ENCODE data around the gene LIPK. TPM values are rescaled to one million over a fixed set of nuclear protein-coding genes. Genes with fewer than 3 reads are reported as not detected.

Gene LIPK
- total and polyA plus RNA-seq, 2 experiments from 2014 or later: not detected

DNA sequence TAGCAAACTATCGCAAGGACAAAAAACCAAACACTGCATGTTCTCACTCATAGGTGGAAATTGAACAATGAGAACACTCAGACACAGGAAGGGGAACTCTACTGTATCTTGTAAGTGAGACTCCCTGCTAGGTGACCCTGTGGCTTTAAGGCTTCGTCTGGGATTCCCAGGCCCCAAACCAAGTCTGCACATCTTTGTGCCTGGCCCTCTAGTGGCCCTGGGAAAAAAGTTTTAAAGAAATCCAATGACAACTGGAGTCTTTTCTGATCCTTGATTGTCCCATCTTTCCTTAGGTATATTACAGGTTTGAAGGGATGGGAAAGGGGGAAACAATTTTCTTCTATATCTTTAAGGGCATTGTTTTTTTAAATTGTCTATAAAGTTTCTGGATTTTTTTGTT lies 85.9 kb downstream of the LIPK start:
- no peaks in the 10 kb centered on the region for H3K27me3 ChIP-seq
- H3K36me3 ChIP-seq (replicated peaks; ENCODE audit: insufficient read depth, low read depth): no peaks in the 10 kb centered on the region
- H3K4me2 ChIP-seq: no peak overlapping the region
- no peaks in the 10 kb centered on the region for H3K9me3 ChIP-seq (ENCODE audit: low read depth)
- no peaks in the 10 kb centered on the region for H3K4me1 ChIP-seq (ENCODE audit: insufficient read depth)
- no peak overlapping the region for H2AFZ ChIP-seq
- no peaks in the 10 kb centered on the region for H3K9me2 ChIP-seq (replicated peaks; ENCODE audit: insufficient read depth)
- peak; percentile 24 for DNase-seq (ENCODE audit: low spot score)
- H4K20me1 ChIP-seq (ENCODE audit: insufficient read depth, poor library complexity, severe bottlenecking): no peaks in the 10 kb centered on the region
- no peak for TF ChIP-seq EZH2 (IDR thresholded peaks at IDR 0.05; ENCODE audit: borderline replicate concordance)
- TF ChIP-seq EZH2phosphoT487 (IDR thresholded peaks at IDR 0.05; ENCODE audit: low read depth, severe bottlenecking, unreplicated experiment): no peak
- TF ChIP-seq, protein P1, sequence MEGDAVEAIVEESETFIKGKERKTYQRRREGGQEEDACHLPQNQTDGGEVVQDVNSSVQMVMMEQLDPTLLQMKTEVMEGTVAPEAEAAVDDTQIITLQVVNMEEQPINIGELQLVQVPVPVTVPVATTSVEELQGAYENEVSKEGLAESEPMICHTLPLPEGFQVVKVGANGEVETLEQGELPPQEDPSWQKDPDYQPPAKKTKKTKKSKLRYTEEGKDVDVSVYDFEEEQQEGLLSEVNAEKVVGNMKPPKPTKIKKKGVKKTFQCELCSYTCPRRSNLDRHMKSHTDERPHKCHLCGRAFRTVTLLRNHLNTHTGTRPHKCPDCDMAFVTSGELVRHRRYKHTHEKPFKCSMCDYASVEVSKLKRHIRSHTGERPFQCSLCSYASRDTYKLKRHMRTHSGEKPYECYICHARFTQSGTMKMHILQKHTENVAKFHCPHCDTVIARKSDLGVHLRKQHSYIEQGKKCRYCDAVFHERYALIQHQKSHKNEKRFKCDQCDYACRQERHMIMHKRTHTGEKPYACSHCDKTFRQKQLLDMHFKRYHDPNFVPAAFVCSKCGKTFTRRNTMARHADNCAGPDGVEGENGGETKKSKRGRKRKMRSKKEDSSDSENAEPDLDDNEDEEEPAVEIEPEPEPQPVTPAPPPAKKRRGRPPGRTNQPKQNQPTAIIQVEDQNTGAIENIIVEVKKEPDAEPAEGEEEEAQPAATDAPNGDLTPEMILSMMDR (IDR thresholded peaks at IDR 0.05; ENCODE audit: poor library complexity): peak; percentile 38
- H3K79me2 ChIP-seq: no peaks in the 10 kb centered on the region
- 52% methylated on average over 2 of the region's 2 CpGs for WGBS (ENCODE audit: low lambda C conversion rate, missing lambda C conversion rate)
- H3K4me3 ChIP-seq: no peak overlapping the region
- H3K27ac ChIP-seq: no peak overlapping the region

DNA sequence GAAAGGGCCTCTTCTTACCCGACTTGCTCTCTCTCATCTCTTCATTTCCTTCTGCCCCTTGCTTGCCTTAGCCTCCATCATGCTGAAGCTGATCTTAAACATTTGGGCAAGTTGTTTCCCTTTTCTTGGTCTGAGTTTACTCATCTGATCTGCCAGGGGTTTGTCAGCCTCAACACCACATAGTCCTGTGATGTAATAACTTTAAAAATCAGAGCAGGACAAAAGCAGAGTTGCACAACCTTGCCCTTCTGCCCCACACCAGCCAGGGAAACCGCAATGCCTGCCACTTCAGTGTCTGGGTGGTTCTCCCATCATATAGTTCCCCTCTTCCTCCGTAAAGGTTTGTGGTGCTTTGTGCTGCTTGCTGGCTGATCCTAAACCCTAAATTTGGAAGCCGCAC lies 86.6 kb downstream of the LIPK start:
- Histone ChIP-seq H3K36me3 (replicated peaks; ENCODE audit: insufficient read depth, low read depth) (no peaks in the 10 kb centered on the region), H3K9me2 (replicated peaks; ENCODE audit: insufficient read depth) (no peaks in the 10 kb centered on the region), H3K4me1 (ENCODE audit: insufficient read depth) (peaks cover 2% of the 10 kb centered on the region), H4K20me1 (ENCODE audit: insufficient read depth, poor library complexity, severe bottlenecking) (no peaks in the 10 kb centered on the region), H3K4me3 (no peak overlapping the region), H3K27ac (no peak overlapping the region), H3K4me2 (no peak overlapping the region), H3K27me3 (no peaks in the 10 kb centered on the region), H2AFZ (no peak overlapping the region), H3K9me3 (ENCODE audit: low read depth) (no peaks in the 10 kb centered on the region), H3K79me2 (no peaks in the 10 kb centered on the region)
- peak; percentile 16 for DNase-seq (ENCODE audit: low spot score)
- WGBS (ENCODE audit: low lambda C conversion rate, missing lambda C conversion rate): 84% methylated on average over 4 of the region's 4 CpGs
- TF ChIP-seq, protein P1 (IDR thresholded peaks at IDR 0.05; ENCODE audit: poor library complexity): no peak
- TF ChIP-seq EZH2phosphoT487 (IDR thresholded peaks at IDR 0.05; ENCODE audit: low read depth, severe bottlenecking, unreplicated experiment) (no peak), EZH2 (IDR thresholded peaks at IDR 0.05; ENCODE audit: borderline replicate concordance) (no peak)

DNA sequence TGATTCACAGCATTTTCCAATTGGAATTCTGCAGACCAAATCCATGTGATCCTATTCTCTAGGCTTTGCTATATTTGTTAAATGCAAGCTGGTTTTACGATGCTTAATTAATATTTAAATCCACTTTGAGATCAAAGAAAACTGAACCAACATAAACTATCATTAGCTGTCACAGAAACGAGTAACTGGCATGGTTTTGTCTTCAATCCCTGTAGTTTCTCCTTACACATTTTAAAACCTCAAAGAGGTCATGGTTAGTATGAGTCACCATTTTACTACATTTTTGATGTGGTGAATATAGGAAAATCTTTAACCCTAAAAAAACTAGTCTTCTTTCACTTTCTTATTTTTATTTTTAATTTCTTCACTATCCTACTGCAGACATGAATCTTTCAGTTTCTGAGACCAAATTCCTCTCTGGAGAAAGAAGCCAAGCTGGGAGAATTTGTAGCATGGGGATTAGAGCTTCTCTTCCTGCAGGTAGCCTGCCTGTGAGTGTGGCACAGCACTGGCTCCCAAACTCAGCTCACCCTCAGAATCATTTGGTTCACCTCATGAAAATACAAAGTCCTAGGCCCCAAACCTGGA lies 87.8 kb downstream of the LIPK start:
- no peaks in the 10 kb centered on the region for H3K9me2 ChIP-seq (replicated peaks; ENCODE audit: insufficient read depth)
- H3K9me3 ChIP-seq (ENCODE audit: low read depth): no peaks in the 10 kb centered on the region
- no peaks in the 10 kb centered on the region for H4K20me1 ChIP-seq (ENCODE audit: insufficient read depth, poor library complexity, severe bottlenecking)
- no peak for DNase-seq (ENCODE audit: low spot score)
- H3K27ac ChIP-seq: no peak overlapping the region
- H3K36me3 ChIP-seq (replicated peaks; ENCODE audit: insufficient read depth, low read depth): no peaks in the 10 kb centered on the region
- no peak overlapping the region for H3K4me2 ChIP-seq
- H3K4me1 ChIP-seq (ENCODE audit: insufficient read depth): peaks cover 3% of the 10 kb centered on the region
- TF ChIP-seq, protein P1 (IDR thresholded peaks at IDR 0.05; ENCODE audit: poor library complexity): no peak
- TF ChIP-seq EZH2 (IDR thresholded peaks at IDR 0.05; ENCODE audit: borderline replicate concordance) (no peak), EZH2phosphoT487 (IDR thresholded peaks at IDR 0.05; ENCODE audit: low read depth, severe bottlenecking, unreplicated experiment) (no peak)
- no peak overlapping the region for H2AFZ ChIP-seq
- 47% methylated on average over 2 of the region's 2 CpGs for WGBS (ENCODE audit: low lambda C conversion rate, missing lambda C conversion rate)
- H3K4me3 ChIP-seq: no peak overlapping the region
- H3K79me2 ChIP-seq: no peaks in the 10 kb centered on the region
- H3K27me3 ChIP-seq: no peaks in the 10 kb centered on the region
